Mammary epithelial cell (primary cell): ENCODE measurements around the gene ZXDC.

ENCODE experiments used
- CTCF ChIP-seq, 2 donors: IDR thresholded peaks in 1 of 2; conservative IDR thresholded peaks in 1 of 2; 2 replicates each; pipeline ENCODE4 v1.5.1; 2011 to 2012; ENCODE audit warnings: inconsistent platforms in 2 of 2, low read length in 2 of 2, mild to moderate bottlenecking in 2 of 2, control low read depth in 1 of 2, low read depth in 1 of 2; ENCODE audit not compliant: insufficient read depth in 1 of 2; ENCODE audit errors: extremely low read depth in 1 of 2
- EZH2 ChIP-seq: IDR thresholded peaks from 2 replicates; pipeline ENCODE4 v1.6.1; 2012; ENCODE audit warnings: low read length, inconsistent platforms, borderline replicate concordance

- TF ChIP-seq CTCF (conservative IDR thresholded peaks at IDR 0.05 in 1 of 2, IDR thresholded peaks at IDR 0.05 in 1 of 2; ENCODE audit: extremely low read depth in 1 of 2, insufficient read depth in 1 of 2, low read depth in 1 of 2, low read length in 2 of 2) (no peak), EZH2 (no peak)
Measured at GRCh38 chr3:126421573-126422119, 54.0 kb downstream of the ZXDC start.
